Left lung (tissue), 10 donors: ENCODE measurements around the gene INPP5D. TPM values are rescaled to one million over a fixed set of nuclear protein-coding genes. Genes with fewer than 3 reads are reported as not detected.

ENCODE experiments used
- ATAC-seq: fragments of 200-7000 bp; cut with Tn5 transposase; one replicate; pipeline ENCODE4 v1.9.1; 2020; ENCODE audit warnings: moderate library complexity
- DNase-seq, 4 donors: peaks; one replicate each; pipeline ENCODE4 v3.0.0-alpha.2; 2013 to 2020
- H3K27ac ChIP-seq, 2 donors: fragments of 200-600 bp; sonication (generic) in 1 of 2; one replicate each; pipeline versions ENCODE4 v1.5.0 to v1.8.0; 2020 to 2021
- H3K27me3 ChIP-seq, 2 donors: fragments of 200-600 bp; sonication (generic) in 1 of 2; one replicate each; pipeline versions ENCODE4 v1.5.0 to v1.8.0; 2020 to 2021
- H3K36me3 ChIP-seq, 2 donors: fragments of 200-600 bp; sonication (generic) in 1 of 2; one replicate each; pipeline versions ENCODE4 v1.5.0 to v1.8.0; 2020 to 2021
- H3K4me1 ChIP-seq, 2 donors: fragments of 200-600 bp; one replicate each; pipeline ENCODE4 v1.8.0; 2021
- H3K4me3 ChIP-seq, 2 donors: fragments of 200-600 bp; sonication (generic) in 1 of 2; one replicate each; pipeline versions ENCODE4 v1.5.0 to v1.8.0; 2020 to 2021; ENCODE audit warnings: mild to moderate bottlenecking in 1 of 2
- H3K9me3 ChIP-seq, 2 donors: fragments of 200-600 bp; sonication (generic) in 1 of 2; one replicate each; pipeline versions ENCODE4 v1.5.0 to v1.8.0; 2020 to 2021
- intact Hi-C, 2 donors: fragments of 100-400 bp; cut with DNase I; formaldehyde crosslinking; loops; one replicate each; pipeline versions ENCODE4 v1.11.2 to v1.14.2; 2022
- polyA plus RNA-seq, 6 donors: library from polyadenylated mRNA; unstranded; fragments of 120-200 nt; gene quantifications; one replicate each; pipeline ENCODE4 v1.2.1, GENCODE V29; 2013; ENCODE audit not compliant: insufficient read length in 6 of 6
- total RNA-seq, 2 donors: library from RNA; stranded (reverse); fragmentation: NEBNext Ultra II Directional; extraction: Animal tissue kit (Norgen Biotek cat#: 25700); gene quantifications; one replicate each; pipeline ENCODE4 v1.2.1, GENCODE V29; 2021
- TF ChIP-seq, protein P1 (sequence below), 2 donors: fragments of 200-600 bp; sonication (generic) in 1 of 2; IDR thresholded peaks; one replicate each; pipeline versions ENCODE4 v1.5.0 to v1.8.0; 2021; ENCODE audit warnings: antibody characterized with exemption in 2 of 2
- donor health status: DM: no; HTN: yes; CAD: no.
- donor health status: DM: no; HTN: no; CAD: no.

The INPP5D gene
- total and polyA plus RNA-seq, 8 donors, result 10.8 to 40.5 (median 15.0) TPM

DNA sequence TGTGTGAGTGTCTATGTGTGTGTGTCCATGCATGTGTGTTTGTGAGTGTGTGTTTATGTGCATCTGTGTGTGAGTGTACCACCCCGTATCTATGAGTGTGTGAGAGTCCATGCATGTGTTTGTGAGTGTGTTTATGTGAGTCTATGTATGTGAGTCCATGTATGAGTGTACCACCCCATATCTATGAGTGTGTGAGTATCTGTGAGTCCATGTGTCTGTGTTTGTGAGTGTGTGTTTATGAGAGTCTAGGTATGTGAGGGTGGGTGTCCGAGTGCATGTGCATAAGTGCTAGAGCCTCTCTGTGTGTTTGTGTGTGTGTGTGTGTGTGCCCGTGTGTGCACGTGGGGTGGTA is 105.4 kb downstream of the INPP5D start:
- Histone ChIP-seq H3K27ac (peak overlapping the region in 1 of 2 donors; percentile 91), H3K4me3 (peak overlapping the region in 1 of 2 donors; percentile 9), H3K27me3 (no peaks in the 10 kb centered on the region), H3K4me1 (peaks cover 8 to 35% of the 10 kb centered on the region in 2 donors), H3K36me3 (peaks cover 0 to 51% of the 10 kb centered on the region in 2 donors), H3K9me3 (no peaks in the 10 kb centered on the region)
- DNase-seq (no peak), ATAC-seq (no peak)
- TF ChIP-seq, protein P1, sequence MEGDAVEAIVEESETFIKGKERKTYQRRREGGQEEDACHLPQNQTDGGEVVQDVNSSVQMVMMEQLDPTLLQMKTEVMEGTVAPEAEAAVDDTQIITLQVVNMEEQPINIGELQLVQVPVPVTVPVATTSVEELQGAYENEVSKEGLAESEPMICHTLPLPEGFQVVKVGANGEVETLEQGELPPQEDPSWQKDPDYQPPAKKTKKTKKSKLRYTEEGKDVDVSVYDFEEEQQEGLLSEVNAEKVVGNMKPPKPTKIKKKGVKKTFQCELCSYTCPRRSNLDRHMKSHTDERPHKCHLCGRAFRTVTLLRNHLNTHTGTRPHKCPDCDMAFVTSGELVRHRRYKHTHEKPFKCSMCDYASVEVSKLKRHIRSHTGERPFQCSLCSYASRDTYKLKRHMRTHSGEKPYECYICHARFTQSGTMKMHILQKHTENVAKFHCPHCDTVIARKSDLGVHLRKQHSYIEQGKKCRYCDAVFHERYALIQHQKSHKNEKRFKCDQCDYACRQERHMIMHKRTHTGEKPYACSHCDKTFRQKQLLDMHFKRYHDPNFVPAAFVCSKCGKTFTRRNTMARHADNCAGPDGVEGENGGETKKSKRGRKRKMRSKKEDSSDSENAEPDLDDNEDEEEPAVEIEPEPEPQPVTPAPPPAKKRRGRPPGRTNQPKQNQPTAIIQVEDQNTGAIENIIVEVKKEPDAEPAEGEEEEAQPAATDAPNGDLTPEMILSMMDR (IDR thresholded peaks at IDR 0.05), result no peak
- intact Hi-C loops, result no loop called here

DNA sequence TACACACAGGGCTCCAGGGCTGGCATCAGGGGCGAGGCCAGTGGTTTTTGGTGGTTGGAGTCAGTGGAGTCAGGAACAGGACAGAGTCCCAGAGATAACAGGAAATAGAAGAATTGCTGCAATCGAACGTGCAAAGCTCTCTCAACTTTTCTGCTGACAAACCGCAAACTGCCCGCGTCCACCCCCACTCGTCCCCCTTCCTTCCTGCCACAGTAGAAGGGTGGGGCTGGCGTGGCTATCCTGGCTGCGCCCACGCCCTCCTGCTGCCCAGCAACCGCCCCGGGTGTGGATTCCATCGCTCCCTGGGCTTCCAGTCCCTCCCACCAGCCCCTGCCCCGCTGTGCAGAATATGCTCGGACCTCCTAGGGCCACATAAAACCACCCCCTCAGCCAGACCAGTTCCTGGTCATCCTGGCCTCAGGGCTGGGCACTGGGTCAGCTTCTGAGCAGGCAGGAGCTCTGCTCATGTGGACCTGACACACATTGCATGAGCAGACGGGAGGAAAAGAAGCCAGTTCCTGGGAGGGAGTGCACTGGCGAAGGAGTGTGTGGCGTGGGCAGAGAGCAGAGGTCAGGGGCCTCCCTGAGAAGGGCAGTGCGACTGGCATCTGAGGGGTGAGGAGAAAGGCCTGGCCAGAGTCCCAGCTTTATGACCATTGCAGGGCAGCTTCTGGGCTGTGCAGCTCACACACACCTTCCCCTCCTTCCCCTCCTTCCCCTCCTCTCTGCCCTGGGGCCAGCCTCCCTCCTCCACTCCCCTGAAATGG is 105.9 kb downstream of the INPP5D start:
- DNase-seq, result peak in 2 of 4 donors; percentile 85 to 94
- Histone ChIP-seq H3K27ac (peak overlapping the region in 1 of 2 donors; percentile 91), H3K27me3 (no peaks in the 10 kb centered on the region), H3K9me3 (no peaks in the 10 kb centered on the region), H3K36me3 (peaks cover 0 to 57% of the 10 kb centered on the region in 2 donors), H3K4me1 (peaks cover 8 to 35% of the 10 kb centered on the region in 2 donors), H3K4me3 (peak overlapping the region in 1 of 2 donors; percentile 9)
- peak; percentile 88 for ATAC-seq
- intact Hi-C loops, result no loop called here
- TF ChIP-seq, protein P1 (IDR thresholded peaks at IDR 0.05), result no peak

DNA sequence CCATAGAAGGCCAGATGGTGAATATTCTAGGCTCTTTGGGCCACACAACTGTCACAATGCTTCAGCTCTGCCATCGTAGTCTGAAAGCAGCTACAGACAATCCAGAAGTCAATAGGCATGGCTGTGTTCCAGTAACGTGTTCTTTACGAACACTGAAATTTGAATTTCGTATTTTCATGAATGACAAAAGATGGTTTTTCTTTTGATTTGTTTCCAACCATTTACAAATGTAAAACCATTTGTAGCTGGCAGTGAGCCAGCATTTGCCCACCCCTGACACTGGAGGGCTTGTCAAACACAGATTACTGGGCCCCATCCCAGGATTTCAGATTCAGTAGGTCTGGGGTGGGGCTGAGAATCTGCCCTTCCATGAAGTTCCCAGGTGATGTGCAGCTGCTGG is 108.3 kb downstream of the INPP5D start:
- ATAC-seq (no peak), DNase-seq (no peak)
- peaks cover 0 to 64% of the 10 kb centered on the region in 2 donors for H3K36me3 ChIP-seq
- peaks cover 8 to 34% of the 10 kb centered on the region in 2 donors for H3K4me1 ChIP-seq
- TF ChIP-seq, protein P1 (IDR thresholded peaks at IDR 0.05), result no peak
- intact Hi-C loops, result no loop called here
- H3K27ac ChIP-seq, result no peak overlapping the region
- H3K9me3 ChIP-seq, result no peaks in the 10 kb centered on the region
- no peak overlapping the region for H3K4me3 ChIP-seq
- no peaks in the 10 kb centered on the region for H3K27me3 ChIP-seq

DNA sequence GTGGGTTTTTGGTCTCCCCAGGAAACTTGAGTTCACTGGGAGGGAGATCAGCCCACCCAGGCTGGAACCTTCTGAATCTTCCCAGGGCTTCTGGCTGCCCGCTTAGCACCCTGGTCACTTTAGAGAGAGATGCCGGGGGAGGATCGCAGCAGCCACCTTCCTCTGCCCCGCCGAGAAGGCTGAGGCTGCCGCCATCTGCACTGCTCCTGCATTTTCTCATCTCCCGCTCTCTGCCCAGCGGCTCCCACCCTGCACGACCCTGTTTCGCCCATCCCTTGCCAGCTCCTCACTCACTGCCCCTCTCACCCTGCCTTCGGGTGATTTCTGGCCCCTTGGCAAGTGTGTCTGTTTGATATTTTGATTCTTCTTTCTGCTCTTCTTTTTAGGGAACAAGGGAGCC is 108.8 kb downstream of the INPP5D start:
- TF ChIP-seq, protein P1 (IDR thresholded peaks at IDR 0.05), result no peak
- no peak overlapping the region for H3K4me3 ChIP-seq
- peaks cover 0 to 68% of the 10 kb centered on the region in 2 donors for H3K36me3 ChIP-seq
- intact Hi-C loops, result no loop called here
- H3K9me3 ChIP-seq, result no peaks in the 10 kb centered on the region
- no peak overlapping the region for H3K27ac ChIP-seq
- H3K4me1 ChIP-seq, result peaks cover 8 to 30% of the 10 kb centered on the region in 2 donors
- no peaks in the 10 kb centered on the region for H3K27me3 ChIP-seq
- DNase-seq (no peak), ATAC-seq (no peak)

DNA sequence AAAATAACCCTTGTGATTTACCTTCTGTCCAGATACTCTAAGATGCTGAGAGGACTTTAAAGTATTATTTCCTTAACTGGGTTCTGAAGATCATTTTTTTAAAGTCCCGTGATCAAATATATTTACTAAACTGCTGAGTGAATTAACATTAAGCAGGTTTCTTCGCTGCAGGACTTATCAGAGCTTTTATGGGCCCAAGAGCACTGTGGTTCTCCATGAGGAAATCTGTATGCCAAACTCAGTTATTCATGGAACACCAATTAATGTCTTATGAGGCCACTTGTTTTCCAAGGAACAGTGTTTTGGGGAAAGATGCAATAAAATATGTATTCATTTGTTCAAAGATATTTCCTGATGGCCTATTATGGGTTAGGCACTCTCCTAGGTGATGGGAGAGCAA is 111.2 kb downstream of the INPP5D start:
- TF ChIP-seq, protein P1 (IDR thresholded peaks at IDR 0.05), result no peak
- H3K9me3 ChIP-seq, result no peaks in the 10 kb centered on the region
- peaks cover 0 to 6% of the 10 kb centered on the region in 2 donors for H3K4me1 ChIP-seq
- H3K27me3 ChIP-seq, result no peaks in the 10 kb centered on the region
- ATAC-seq (no peak), DNase-seq (no peak)
- intact Hi-C loops, result no loop called here
- peaks cover 0 to 68% of the 10 kb centered on the region in 2 donors for H3K36me3 ChIP-seq
- no peak overlapping the region for H3K27ac ChIP-seq
- H3K4me3 ChIP-seq, result no peak overlapping the region
